Measurements from ENCODE around the gene AQP1.

Gene AQP1

GRCh38 chr7:30899066-30899465 lies 12.6 kb upstream of the AQP1 start:
- TF ChIP-seq, protein P1, sequence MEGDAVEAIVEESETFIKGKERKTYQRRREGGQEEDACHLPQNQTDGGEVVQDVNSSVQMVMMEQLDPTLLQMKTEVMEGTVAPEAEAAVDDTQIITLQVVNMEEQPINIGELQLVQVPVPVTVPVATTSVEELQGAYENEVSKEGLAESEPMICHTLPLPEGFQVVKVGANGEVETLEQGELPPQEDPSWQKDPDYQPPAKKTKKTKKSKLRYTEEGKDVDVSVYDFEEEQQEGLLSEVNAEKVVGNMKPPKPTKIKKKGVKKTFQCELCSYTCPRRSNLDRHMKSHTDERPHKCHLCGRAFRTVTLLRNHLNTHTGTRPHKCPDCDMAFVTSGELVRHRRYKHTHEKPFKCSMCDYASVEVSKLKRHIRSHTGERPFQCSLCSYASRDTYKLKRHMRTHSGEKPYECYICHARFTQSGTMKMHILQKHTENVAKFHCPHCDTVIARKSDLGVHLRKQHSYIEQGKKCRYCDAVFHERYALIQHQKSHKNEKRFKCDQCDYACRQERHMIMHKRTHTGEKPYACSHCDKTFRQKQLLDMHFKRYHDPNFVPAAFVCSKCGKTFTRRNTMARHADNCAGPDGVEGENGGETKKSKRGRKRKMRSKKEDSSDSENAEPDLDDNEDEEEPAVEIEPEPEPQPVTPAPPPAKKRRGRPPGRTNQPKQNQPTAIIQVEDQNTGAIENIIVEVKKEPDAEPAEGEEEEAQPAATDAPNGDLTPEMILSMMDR (conservative IDR thresholded peaks at IDR 0.05; ENCODE audit: low read depth, low read length), result no peak
- no peak overlapping the region for H3K4me3 ChIP-seq (ENCODE audit: low read depth, low read length)
- no peak for DNase-seq (ENCODE audit: low read depth)

DNA sequence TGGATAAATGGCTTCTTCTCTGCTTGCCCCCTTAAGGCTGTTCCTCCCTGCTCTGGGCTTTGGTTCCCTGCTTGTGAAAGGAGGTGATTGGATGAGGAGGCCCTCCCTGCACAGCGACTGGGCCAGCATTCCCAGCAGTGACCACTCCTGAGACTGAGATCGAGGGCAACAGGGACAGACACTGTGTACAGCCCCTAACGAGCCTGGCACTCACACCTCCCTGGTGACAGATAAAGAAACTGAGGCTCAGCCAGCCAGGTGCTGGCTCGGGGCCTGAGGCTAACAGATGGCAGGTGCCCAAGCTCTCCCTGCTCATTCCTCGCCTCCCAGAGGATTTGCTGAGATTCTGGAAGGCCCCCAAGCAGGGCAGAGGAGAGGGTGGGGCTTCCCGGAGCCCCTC lies 12.0 kb upstream of the AQP1 start:
- no peak for DNase-seq (ENCODE audit: low read depth)
- no peak overlapping the region for H3K4me3 ChIP-seq (ENCODE audit: low read depth, low read length)
- TF ChIP-seq, protein P1 (conservative IDR thresholded peaks at IDR 0.05; ENCODE audit: low read depth, low read length), result no peak

DNA sequence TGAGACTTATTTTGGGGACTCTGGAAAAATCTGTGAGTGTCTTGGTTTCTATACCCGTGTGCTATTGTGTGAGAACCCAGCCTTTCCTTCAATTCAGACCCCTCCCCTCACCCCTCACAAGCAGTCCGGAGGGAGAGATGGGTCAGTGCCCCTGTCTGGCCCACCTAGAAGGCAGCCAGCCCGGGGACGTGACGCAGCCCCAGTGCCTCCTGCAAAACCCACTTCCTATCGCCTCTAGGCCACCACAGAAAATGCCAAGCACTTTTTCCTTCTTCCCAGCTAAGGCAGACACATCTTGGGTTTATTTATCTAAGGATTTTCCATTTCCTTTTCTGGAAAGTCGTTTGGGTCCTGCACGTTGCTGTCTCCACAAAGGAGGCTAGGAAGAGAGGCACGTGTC lies 11.6 kb upstream of the AQP1 start:
- TF ChIP-seq, protein P1 (conservative IDR thresholded peaks at IDR 0.05; ENCODE audit: low read depth, low read length), result no peak
- DNase-seq (ENCODE audit: low read depth), result no peak
- no peak overlapping the region for H3K4me3 ChIP-seq (ENCODE audit: low read depth, low read length)

DNA sequence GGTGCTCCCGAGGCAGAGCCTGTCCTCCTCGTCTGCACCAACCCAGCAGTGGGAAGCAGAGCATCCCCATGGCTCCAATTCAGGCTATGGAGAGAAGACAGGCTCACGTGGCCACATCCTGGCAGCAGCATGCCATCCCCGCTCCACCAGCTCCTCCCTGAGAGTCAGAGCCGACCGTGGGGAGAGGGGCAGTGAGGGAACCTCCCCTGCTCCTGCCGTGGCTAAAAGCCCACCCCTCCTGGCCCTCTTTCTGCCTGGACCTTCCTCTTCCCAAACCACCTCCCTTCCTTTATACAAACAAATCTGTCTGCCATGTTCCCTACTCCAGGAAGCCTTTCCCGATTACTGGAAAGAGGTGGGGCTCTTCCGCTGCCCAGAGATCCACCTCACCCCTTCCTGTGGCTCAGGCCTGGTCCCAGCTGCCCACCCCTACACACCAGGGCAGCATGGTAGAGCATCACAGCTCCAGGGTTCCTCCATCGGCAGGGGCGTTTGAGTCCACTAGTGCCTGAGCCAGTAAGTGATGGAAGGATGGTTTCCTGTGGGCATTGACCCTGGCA lies 10.8 kb upstream of the AQP1 start:
- no peak overlapping the region for H3K4me3 ChIP-seq (ENCODE audit: low read depth, low read length)
- no peak for DNase-seq (ENCODE audit: low read depth)
- TF ChIP-seq, protein P1 (conservative IDR thresholded peaks at IDR 0.05; ENCODE audit: low read depth, low read length), result no peak

GRCh38 chr7:30901856-30902255 lies 9.8 kb upstream of the AQP1 start:
- H3K4me3 ChIP-seq (ENCODE audit: low read depth, low read length), result no peak overlapping the region
- no peak for DNase-seq (ENCODE audit: low read depth)
- TF ChIP-seq, protein P1 (conservative IDR thresholded peaks at IDR 0.05; ENCODE audit: low read depth, low read length), result no peak

DNA sequence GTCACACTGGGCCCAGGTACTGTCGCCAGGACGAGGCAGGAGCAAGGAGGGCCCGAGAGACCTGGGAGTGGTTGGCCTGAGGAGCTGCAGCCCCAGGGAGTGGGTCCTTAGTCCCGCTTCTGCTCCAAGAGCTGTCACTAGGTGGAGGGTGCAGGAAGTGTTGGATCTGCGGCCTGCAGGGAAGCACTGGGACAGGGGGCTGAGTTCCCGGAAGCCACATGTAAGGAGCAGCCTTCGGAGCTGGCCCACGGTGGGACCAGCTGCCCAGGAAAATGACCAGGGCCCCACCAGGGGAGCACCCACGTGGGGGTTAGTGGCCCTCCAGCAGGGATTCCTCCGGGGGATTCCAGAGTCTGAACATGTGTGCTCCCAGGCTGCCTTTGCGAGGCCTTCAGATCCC lies 9.2 kb upstream of the AQP1 start:
- no peak for DNase-seq (ENCODE audit: low read depth)

GRCh38 chr7:30903146-30903545 lies 8.5 kb upstream of the AQP1 start:
- no peak for DNase-seq (ENCODE audit: low read depth)
- TF ChIP-seq, protein P1 (conservative IDR thresholded peaks at IDR 0.05; ENCODE audit: low read depth, low read length), result no peak
- H3K4me3 ChIP-seq (ENCODE audit: low read depth, low read length), result no peak overlapping the region

More for the DNA sequence above, 9.2 kb upstream of the AQP1 start:
- H3K4me3 ChIP-seq (ENCODE audit: low read depth, low read length), result no peak overlapping the region
- TF ChIP-seq, protein P1 (conservative IDR thresholded peaks at IDR 0.05; ENCODE audit: low read depth, low read length), result no peak
